Activated CD8-positive, alpha-beta T cell treated with anti-CD3 and anti-CD28 coated beads for 36 hours (primary cell): ENCODE results near the gene ACACB. TPM values are rescaled to one million over a fixed set of nuclear protein-coding genes. Genes with fewer than 3 reads are reported as not detected.

ENCODE experiments used
- ATAC-seq: fragments of 200-7000 bp; cut with Tn5 transposase; one replicate; pipeline ENCODE4 v1.10.0; 2021; ENCODE audit warnings: mild to moderate bottlenecking, moderate library complexity
- CTCF ChIA-PET: fragments of 350-600 bp; sonication (Branson Sonifier 250); formaldehyde crosslinking; loops from one replicate; lab custom pipeline; 2021; ENCODE audit warnings: antibody characterized with exemption; lab: Charles Lee
- POLR2A ChIA-PET: fragments of 350-600 bp; sonication (Branson Sonifier 250); formaldehyde crosslinking; loops from one replicate; lab custom pipeline; 2021; ENCODE audit warnings: antibody characterized with exemption; lab: Charles Lee
- DNase-seq: peaks from one replicate; pipeline ENCODE4 v3.0.0-alpha.2; 2020
- H3K27ac Mint-ChIP-seq: one replicate; pipeline ENCODE4 v1.8.0; 2021; ENCODE audit warnings: mild to moderate bottlenecking, mixed read lengths
- H3K27me3 Mint-ChIP-seq: one replicate; pipeline ENCODE4 v1.8.0; 2021; ENCODE audit warnings: mixed read lengths
- H3K36me3 Mint-ChIP-seq: one replicate; pipeline ENCODE4 v1.8.0; 2021; ENCODE audit warnings: low read depth, mixed read lengths
- H3K4me1 Mint-ChIP-seq: one replicate; pipeline ENCODE4 v1.8.0; 2021; ENCODE audit warnings: low read depth, mixed read lengths
- H3K4me3 Mint-ChIP-seq: one replicate; pipeline ENCODE4 v1.8.0; 2021; ENCODE audit warnings: mild to moderate bottlenecking, moderate library complexity, mixed read lengths
- H3K9me3 Mint-ChIP-seq: one replicate; pipeline ENCODE4 v1.8.0; 2021; ENCODE audit warnings: mixed read lengths
- CTCF ChIP-seq: fragments of 200-600 bp; IDR thresholded peaks from one replicate; pipeline ENCODE4 v1.8.0; 2022; ENCODE audit warnings: antibody characterized with exemption, mild to moderate bottlenecking
- intact Hi-C: fragments of 100-400 bp; cut with micrococcal nuclease; formaldehyde crosslinking; loops from one replicate; pipeline ENCODE4 v1.10.0; 2022
- total RNA-seq, 2 experiments: library from RNA; stranded (reverse); gene quantifications; one replicate each; pipeline ENCODE4 v1.2.3, GENCODE V29; 2021

ACACB gene
- total RNA-seq, 2 experiments from 2014 or later, result 8.7 to 11.2 TPM

- POLR2A ChIA-PET, result no interaction called here
Measured at GRCh38 chr12:109174468-109174867, 58.1 kb downstream of the ACACB start.

GRCh38 chr12:109178532-109178931, 62.1 kb downstream of the ACACB start:
- no peak for TF ChIP-seq CTCF
- Mint-ChIP-seq H3K36me3 (peaks cover 10% of the 10 kb centered on the region), H3K27me3 (no peaks in the 10 kb centered on the region), H3K9me3 (no peaks in the 10 kb centered on the region), H3K4me3 (no peak overlapping the region), H3K4me1 (no peaks in the 10 kb centered on the region), H3K27ac (no peak overlapping the region)
- CTCF ChIA-PET, result interaction anchor here (1.1 kb wide), 1 partner anchor 215 kb away, joined by 3 read pairs; no protein-coding TSS in a partner anchor
- no peak for ATAC-seq
- POLR2A ChIA-PET, result interaction anchor here (0.6 kb wide), 1 partner anchor 211 kb away, joined by 3 read pairs; no protein-coding TSS in a partner anchor
- intact Hi-C loops, result no loop called here
- no peak for DNase-seq

More at GRCh38 chr12:109174468-109174867, 58.1 kb downstream of the ACACB start:
- H3K27ac Mint-ChIP-seq, result no peak overlapping the region
- no peak overlapping the region for H3K4me3 Mint-ChIP-seq
- no peaks in the 10 kb centered on the region for H3K27me3 Mint-ChIP-seq
- no peak for TF ChIP-seq CTCF
- ATAC-seq, result no peak
- H3K4me1 Mint-ChIP-seq, result no peaks in the 10 kb centered on the region
- H3K9me3 Mint-ChIP-seq, result peaks cover 6% of the 10 kb centered on the region
- no peak for DNase-seq
- intact Hi-C loops, result no loop called here
- CTCF ChIA-PET, result no interaction called here
- peaks cover 35% of the 10 kb centered on the region for H3K36me3 Mint-ChIP-seq

DNA sequence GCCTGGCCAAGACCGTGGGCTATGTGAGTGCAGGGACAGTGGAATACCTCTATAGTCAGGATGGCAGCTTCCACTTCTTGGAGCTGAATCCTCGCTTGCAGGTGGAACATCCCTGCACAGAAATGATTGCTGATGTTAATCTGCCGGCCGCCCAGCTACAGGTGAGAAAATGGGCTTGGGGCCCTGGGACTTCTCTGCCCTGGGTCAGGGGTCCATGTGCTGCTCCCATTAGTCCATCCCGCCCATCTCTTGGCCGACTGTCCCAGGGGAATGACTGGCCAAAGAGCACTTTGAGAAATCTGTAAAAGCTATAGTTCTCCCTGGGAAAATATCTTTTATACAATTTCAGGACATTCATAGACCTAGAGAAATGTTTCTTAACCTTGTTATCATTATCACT, 63.5 kb downstream of the ACACB start:
- H3K27ac Mint-ChIP-seq, result no peak overlapping the region
- intact Hi-C loops, result no loop called here
- ChIA-PET CTCF (no interaction called here), POLR2A (no interaction called here)
- no peak for TF ChIP-seq CTCF
- H3K4me3 Mint-ChIP-seq, result no peak overlapping the region
- DNase-seq, result no peak
- no peak for ATAC-seq
- H3K36me3 Mint-ChIP-seq, result peaks cover 3% of the 10 kb centered on the region
- H3K9me3 Mint-ChIP-seq, result no peaks in the 10 kb centered on the region
- H3K27me3 Mint-ChIP-seq, result no peaks in the 10 kb centered on the region
- H3K4me1 Mint-ChIP-seq, result no peaks in the 10 kb centered on the region

GRCh38 chr12:109182041-109182839, 65.9 kb downstream of the ACACB start:
- intact Hi-C loops, result no loop called here
- Mint-ChIP-seq H3K36me3 (peaks cover 6% of the 10 kb centered on the region), H3K9me3 (no peaks in the 10 kb centered on the region), H3K4me3 (no peak overlapping the region), H3K27me3 (no peaks in the 10 kb centered on the region), H3K27ac (no peak overlapping the region), H3K4me1 (no peaks in the 10 kb centered on the region)
- ChIA-PET CTCF (interaction anchor here (1.4 kb wide), 1 partner anchor 70 kb away, joined by 3 read pairs; no protein-coding TSS in a partner anchor), POLR2A (no interaction called here)
- ATAC-seq (no peak), DNase-seq (no peak)
- TF ChIP-seq CTCF, result no peak

DNA sequence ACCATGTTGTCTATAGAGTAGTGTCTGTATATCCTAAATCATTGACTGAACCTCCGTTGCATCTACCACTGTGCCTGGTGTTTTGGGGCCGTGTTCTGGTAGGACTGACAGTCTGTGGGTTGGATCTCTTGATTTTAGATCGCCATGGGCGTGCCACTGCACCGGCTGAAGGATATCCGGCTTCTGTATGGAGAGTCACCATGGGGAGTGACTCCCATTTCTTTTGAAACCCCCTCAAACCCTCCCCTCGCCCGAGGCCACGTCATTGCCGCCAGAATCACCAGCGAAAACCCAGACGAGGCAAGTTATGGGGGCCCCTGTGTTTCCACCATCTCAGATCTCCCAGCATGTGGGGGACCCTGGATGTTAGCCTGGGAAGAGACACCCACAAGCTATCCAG, 69.1 kb downstream of the ACACB start:
- Mint-ChIP-seq H3K27me3 (no peaks in the 10 kb centered on the region), H3K27ac (no peak overlapping the region), H3K36me3 (peaks cover 6% of the 10 kb centered on the region), H3K4me1 (no peaks in the 10 kb centered on the region), H3K9me3 (no peaks in the 10 kb centered on the region), H3K4me3 (no peak overlapping the region)
- TF ChIP-seq CTCF, result no peak
- POLR2A ChIA-PET, result no interaction called here
- intact Hi-C loops, result no loop called here
- CTCF ChIA-PET, result no interaction called here
- DNase-seq, result no peak
- ATAC-seq, result no peak
